GM12864 (cell line): ENCODE results near the gene MAP2K5.

Experiments
- DNase-seq: peaks from one replicate; pipeline ENCODE4 v3.0.0-alpha.2; 2011; ENCODE audit warnings: low read depth
- H3K4me3 ChIP-seq: 2 replicates; pipeline ENCODE4 v1.5.1; 2011; ENCODE audit warnings: mild to moderate bottlenecking, low read depth, low read length, control low read depth
- CTCF ChIP-seq: IDR thresholded peaks from 2 replicates; pipeline ENCODE4 v1.5.1; 2011; ENCODE audit warnings: low read depth, mild to moderate bottlenecking, moderate library complexity, low read length, control low read depth, inconsistent platforms; ENCODE audit errors: missing control alignments

The MAP2K5 gene

GRCh38 chr15:67786646-67787045 is 244.1 kb downstream of the MAP2K5 start:
- H3K4me3 ChIP-seq: no peak overlapping the region
- no peak for DNase-seq
- TF ChIP-seq CTCF: no peak

- no peak overlapping the region for H3K4me3 ChIP-seq
- TF ChIP-seq CTCF: no peak
- no peak for DNase-seq
These were observed 246.5 kb downstream of the MAP2K5 start for GRCh38 chr15:67788986-67789385.

- TF ChIP-seq CTCF: no peak
- DNase-seq: no peak
- H3K4me3 ChIP-seq: no peak overlapping the region
These were observed 248.3 kb downstream of the MAP2K5 start for GRCh38 chr15:67790610-67791319.

- no peak for DNase-seq
- TF ChIP-seq CTCF: no peak
These were observed 249.9 kb downstream of the MAP2K5 start for GRCh38 chr15:67792250-67792942.

GRCh38 chr15:67794832-67795574 is 252.5 kb downstream of the MAP2K5 start:
- TF ChIP-seq CTCF: no peak
- H3K4me3 ChIP-seq: no peak overlapping the region
- no peak for DNase-seq

More at GRCh38 chr15:67792250-67792942, 249.9 kb downstream of the MAP2K5 start:
- H3K4me3 ChIP-seq: no peak overlapping the region

- DNase-seq: no peak
- no peak for TF ChIP-seq CTCF
- H3K4me3 ChIP-seq: no peak overlapping the region
These were observed 254.0 kb downstream of the MAP2K5 start for GRCh38 chr15:67796196-67797127.
